Left lobe of liver (tissue), 2 donors: ENCODE results near the gene CAMK1D. TPM values are rescaled to one million over a fixed set of nuclear protein-coding genes. Genes with fewer than 3 reads are reported as not detected.
A peak's percentile ranks its signal among the peaks of the same experiment; 100 is the strongest.

Experiments
- ATAC-seq: fragments of 200-7000 bp; cut with Tn5 transposase; one replicate; pipeline ENCODE4 v1.9.1; 2020; ENCODE audit warnings: mild to moderate bottlenecking, moderate library complexity
- DNase-seq: peaks from one replicate; pipeline ENCODE4 v3.0.0-alpha.2; 2020; ENCODE audit warnings: low spot score
- total RNA-seq: library from RNA; stranded (reverse); gene quantifications from one replicate; pipeline ENCODE4 v1.2.1, GENCODE V29; 2021
- donor health status: DM: no; HTN: no; CAD: no; lungs with moderate emphysema.
- donor health status: DM: no; HTN: yes; CAD: no.

CAMK1D gene
- total RNA-seq, 1 donor from 2014 or later: 8.1 TPM

GRCh38 chr10:12609435-12609834, 260.1 kb downstream of the CAMK1D start:
- ATAC-seq (no peak), DNase-seq (no peak)

DNA sequence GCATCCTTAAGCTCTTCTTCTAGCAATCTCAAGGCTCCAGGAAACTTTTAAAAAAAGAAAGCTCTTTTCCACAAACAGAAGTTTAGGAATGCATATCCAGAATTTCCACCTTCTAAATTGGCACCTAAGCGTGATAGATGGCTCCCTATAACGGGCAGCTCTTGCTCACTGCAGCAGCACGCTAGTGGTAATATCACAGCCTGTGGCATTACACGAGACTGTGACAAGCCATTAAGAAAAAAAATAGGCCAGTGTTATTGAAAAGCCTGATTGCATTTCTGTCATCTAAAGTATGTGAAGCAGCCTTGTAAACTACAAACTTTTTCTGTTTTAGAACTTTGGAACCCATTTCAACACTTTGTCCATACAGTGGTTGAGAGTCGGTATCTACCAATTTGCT, 263.8 kb downstream of the CAMK1D start:
- DNase-seq (no peak), ATAC-seq (peak; percentile 67)

DNA sequence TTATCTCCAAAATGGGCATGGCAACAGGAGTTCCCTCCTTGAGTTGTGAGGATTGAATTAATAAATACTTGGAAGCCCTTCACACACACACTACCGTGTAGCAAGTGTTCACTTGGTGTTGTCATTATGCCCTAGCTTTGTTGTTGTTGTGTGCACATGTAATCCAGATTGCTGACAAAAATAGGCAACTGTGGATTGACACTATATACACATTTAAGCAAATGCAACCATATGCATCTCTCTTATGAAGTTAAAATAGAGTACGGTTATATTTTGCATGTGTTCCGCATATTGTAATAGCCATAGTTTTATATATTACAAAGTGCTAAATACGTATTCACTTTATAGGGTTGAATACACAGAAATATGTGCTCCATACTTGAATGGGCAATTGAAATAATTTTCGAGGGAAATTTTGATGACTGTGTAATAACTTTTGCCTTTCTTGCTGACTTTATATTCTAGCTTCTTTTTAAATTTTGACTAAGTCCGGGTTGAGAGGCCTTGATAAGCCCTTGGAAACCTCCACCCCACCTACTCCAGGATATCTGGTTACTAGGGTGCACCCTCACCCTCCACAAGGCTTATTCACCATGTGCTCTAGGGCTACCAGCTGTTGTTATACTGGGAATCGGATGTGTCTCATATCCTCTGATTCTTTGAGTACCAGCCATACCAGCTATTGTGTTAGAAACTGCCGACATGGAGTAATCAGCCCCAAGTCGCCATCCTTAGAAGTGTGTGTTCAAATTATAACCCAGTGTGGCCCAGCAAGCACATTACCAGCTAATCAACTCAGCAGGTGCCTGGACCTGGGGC, 265.0 kb downstream of the CAMK1D start:
- no peak for DNase-seq
- no peak for ATAC-seq

DNA sequence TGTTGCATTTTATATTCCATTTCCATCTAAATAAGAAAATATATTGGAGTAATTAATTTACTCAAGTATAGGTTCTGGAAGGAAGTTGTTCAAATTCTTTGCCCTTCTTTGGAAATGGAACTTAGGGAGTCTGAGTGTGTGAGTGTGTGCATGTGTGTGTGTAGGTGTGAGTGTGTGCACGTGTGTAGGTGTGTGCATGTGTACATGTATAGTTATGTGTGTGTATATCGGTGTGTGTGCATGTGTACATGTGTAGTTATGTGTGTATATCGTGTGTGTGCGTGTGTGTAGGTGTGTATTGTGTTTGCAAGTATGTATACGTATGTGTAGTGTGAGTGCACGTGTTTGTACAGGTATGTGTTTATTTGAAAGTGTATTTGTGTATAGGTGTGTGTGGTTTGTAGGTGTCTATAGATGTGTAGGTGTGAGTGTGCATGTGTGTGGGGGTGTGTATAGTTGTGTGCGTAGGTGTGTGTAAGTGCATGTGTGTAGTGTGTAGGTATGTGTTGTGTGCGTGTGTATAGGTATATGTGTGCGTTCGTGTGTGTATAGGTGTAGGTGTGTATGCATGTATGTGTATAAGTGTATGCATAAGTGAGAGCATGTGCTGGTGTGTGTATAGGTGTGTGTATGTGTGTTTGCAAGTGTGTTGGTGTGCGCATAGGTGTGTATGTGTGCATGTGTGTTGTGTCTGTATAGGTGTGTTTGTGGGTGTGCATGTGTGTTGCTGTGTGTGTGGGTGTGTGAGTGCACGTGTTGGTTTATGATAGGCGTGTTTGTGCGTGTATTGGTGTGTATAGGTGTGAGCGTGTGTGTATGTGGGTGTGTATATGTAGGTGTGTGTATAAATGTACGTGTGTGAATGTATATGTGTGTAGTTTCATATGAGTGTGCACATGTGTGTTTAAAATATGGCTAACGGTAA, 266.2 kb downstream of the CAMK1D start:
- DNase-seq (no peak), ATAC-seq (no peak)

DNA sequence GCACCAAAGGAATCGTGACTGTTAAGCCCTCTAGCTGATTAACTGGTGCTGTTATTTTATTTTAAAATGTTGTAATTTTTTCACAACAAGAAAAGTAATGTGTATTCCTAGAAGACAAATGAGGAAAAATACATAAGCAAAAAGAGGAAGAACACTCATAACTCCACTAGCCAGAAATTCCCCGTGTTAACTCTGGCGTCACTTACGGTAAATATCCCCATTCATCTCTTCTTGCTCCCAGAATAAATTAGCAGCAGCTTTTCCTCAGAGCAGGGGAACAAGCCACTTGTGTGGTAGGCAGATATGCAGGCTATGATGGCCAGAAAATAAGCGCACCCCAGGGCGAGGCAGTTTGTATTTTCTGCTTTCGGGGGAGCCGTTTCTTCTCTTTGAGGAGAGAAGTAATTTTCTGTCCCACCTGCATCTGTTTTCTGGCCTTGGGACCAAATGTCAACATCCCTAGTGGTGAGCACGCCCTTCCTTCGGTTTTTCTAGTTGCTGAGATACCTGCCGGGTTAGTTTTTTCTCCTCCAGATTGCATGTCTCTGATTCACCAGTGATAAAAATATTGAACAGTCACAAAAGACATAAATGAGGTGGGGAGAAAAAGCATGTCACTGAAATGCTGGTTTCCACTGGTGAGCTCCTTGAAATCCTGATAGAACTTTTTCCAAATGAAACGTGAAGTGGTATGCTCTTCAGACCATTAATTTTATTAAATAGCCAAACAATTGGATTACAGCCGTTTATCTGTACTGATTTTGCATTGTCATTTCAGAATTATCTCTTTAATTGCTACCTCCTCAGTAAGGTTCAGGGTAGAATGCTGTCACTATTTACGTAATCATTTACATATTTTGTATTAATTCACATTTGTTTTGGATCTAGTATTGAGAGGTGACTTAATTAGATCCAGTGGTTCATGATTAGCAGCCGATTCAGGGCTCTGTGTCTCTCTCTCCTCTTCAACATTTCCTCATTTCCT, 268.1 kb downstream of the CAMK1D start:
- ATAC-seq (no peak), DNase-seq (no peak)

DNA sequence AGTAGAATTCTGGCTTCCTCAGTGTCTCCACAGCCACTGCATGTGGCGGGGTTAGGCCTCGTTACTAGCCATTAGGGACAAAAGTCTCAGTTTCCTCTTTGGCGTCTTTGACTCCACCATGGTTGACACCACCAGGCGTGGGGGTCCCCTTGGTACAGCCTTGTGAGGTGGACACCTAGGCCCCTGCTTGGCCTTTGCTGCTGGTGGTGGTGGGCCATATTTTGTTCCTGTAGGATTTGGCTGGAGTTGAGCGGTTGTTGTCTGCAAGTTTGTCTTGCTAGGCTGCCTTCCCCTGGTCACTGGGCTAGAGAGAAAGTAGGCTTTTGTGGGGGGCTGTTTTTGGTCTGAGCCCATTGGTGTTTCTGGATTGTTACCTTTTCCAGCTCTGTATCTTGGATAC, 272.7 kb downstream of the CAMK1D start:
- ATAC-seq (no peak), DNase-seq (no peak)

GRCh38 chr10:12622691-12623090, 273.3 kb downstream of the CAMK1D start:
- DNase-seq (no peak), ATAC-seq (no peak)

- ATAC-seq: no peak
These were observed 276.2 kb downstream of the CAMK1D start for GRCh38 chr10:12625393-12626023.

DNA sequence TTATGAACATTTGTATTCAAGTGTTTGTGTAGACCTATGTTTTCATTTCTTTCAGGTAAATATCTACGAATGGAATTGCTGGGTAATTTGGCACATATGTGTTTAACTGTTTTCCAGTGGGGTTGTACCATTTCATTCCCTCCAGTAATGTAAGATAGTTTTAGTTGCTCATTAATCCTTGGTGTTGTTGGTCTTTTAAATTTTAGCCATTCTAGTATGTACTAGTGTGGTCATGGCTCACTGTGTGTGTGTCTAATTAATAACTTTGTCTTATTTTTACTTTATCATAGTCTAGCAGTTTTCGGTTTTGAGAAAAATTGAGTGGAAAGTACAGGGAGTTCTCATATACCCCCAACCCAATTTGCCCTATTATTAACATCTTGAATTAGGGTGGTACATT, 278.8 kb downstream of the CAMK1D start:
- ATAC-seq (no peak), DNase-seq (no peak)

More at GRCh38 chr10:12625393-12626023, 276.2 kb downstream of the CAMK1D start:
- DNase-seq: no peak

- ATAC-seq: peak; percentile 34
These were observed 279.8 kb downstream of the CAMK1D start for GRCh38 chr10:12628964-12629766.

DNA sequence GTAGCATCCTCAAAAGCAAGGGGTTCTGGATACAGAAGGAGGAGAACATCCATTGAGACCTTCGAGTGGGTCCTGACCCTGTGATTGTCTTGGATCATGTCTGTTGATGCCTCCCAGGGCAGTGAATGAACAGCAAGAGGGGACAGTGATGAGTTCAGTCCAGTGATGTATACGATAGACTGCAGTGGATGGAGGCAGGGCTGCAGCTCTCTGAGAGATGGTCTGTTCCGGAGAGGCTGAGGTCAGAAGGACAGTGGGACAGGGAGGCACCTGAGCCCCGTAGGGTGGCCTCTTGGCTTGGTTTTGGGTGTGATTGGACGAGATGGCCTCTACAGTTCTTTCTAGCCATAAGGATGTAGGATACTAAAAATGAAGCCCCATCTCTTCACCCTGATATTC, 280.4 kb downstream of the CAMK1D start:
- no peak for ATAC-seq
- DNase-seq: no peak

More at GRCh38 chr10:12628964-12629766, 279.8 kb downstream of the CAMK1D start:
- DNase-seq: peak; percentile 45

DNA sequence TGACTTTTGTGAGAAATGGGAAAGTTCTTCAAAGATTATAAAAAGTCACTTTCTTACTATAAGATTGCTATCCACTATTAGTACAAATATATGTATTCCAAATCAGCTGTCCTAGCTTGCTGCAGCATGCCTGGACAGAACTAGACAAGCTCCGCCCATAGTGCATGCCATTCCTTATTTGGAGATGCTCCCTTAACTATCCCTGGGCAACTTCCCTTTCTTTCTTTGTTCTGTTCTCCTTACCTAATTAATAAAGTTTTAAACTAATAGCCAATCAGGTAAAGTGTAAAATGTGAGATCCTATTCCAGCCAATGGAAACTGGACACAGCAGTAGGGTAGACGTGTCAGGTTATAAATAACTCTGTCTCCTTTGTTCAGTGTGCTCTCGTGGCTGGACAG, 281.9 kb downstream of the CAMK1D start:
- peak; percentile 39 for ATAC-seq
- peak; percentile 52 for DNase-seq

DNA sequence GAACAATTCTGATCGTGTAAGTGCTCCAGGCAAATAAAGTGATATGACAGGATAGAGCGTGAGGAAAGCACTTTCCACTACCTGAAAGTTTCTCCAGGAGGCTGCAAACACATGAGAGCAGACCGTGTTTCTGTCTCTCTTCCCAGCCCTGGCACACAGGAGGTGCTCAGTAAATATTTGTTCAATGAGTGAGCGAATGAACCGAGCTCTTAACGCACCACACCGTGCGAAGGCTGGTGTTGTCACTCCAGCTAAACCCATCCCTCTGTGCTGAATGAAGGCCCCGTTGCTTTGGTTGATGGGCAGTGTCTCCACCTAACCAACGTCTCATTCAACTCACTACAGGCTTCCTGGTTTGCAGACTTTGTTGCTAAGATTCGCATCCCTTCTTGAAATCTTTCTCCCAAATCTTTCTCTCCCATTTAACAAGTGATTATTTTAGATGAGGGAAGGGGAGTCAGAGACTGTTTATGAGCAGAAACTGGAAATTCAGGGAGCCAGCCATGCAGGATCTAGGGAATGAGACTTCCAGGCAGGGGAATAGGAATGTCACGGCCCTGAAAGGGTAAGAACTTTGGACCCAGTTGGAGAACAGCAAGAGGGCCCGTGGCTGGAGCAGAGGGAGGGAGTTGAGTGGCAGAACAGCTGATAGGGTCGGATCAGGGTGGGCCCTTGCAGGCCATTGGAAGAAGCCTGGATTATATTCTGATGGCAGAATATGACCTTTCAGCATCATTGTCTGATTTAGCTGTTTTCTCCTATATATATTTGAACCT, 282.6 kb downstream of the CAMK1D start:
- ATAC-seq: peak; percentile 87
- DNase-seq: peak; percentile 77

- ATAC-seq: peak; percentile 7
- peak; percentile 41 for DNase-seq
These were observed 284.7 kb downstream of the CAMK1D start for GRCh38 chr10:12633776-12634620.

GRCh38 chr10:12634621-12634931, 285.2 kb downstream of the CAMK1D start:
- DNase-seq (peak; percentile 46), ATAC-seq (peak; percentile 47)

DNA sequence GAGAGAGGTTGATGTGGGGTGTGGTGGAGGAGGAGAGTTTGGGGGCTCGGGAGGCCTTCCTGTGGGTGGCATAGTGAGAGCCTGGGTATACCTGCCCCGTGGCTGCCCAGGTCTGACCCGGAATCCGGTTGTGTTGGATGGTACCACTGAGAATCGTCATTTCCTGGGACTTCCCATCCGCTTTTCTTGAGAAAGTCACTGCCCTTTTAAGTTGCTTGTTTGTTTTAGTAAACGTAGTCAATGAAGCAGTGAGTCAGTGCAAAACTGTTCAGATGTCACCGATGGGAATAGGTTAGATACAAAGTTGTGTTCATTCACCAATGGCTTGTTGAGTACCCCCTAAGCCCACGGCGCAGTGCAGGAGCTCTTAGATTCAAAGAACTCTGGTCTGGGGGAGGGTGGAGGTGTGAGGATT, 285.8 kb downstream of the CAMK1D start:
- DNase-seq (no peak), ATAC-seq (no peak)

- ATAC-seq: no peak
- no peak for DNase-seq
These were observed 287.2 kb downstream of the CAMK1D start for GRCh38 chr10:12636571-12636970.

DNA sequence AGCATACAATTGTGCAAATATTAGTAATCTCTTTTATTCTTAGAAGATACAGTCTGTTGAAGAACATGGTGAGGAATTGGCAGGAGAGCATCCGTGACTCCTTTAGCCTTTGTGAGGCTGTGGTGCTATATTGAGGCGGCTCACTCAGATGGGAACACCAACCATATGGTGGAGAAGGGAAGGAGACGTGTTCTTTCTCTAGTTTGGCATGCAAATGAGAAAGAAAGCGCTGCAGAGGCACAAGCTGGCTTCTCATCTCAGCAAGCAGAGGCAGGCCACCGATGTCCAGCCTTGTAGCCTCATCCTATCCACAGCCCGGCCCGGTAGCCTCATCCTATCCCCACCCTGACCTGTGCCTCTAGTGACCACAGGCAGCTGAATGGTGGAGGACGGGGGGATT, 288.3 kb downstream of the CAMK1D start:
- no peak for DNase-seq
- no peak for ATAC-seq
